Measurements from ENCODE around the gene AARS1. TPM values are rescaled to one million over a fixed set of nuclear protein-coding genes. Genes with fewer than 3 reads are reported as not detected.
A peak's percentile ranks its signal among the peaks of the same experiment; 100 is the strongest.

The AARS1 gene
- total and polyA plus RNA-seq, 10 of the 15 experiments (the other 5 are each of a cell fraction or from before 2014, with no cell fraction given) = 21.5 to 143 (median 96.9) TPM

- H3K36me3 ChIP-seq (ENCODE audit: control insufficient read depth in 2 of 2, insufficient read depth in 2 of 2, low read length in 1 of 2) = peaks cover 18 to 28% of the 10 kb centered on the region in 2 experiments
- H3K27ac ChIP-seq (ENCODE audit: control insufficient read depth, insufficient read depth) = no peak overlapping the region
- no peak overlapping the region for H3K4me3 ChIP-seq
- FAIRE-seq (no peak), DNase-seq (ENCODE audit: low read depth, low spot score) (no peak), ATAC-seq (no peak)
- SMC1A ChIA-PET (ENCODE audit: uncharacterized antibody, unreplicated experiment) = no interaction called here
- no peak for TF ChIP-seq RFX5 (IDR thresholded peaks at IDR 0.05; ENCODE audit: low read depth, low read length)
- TF ChIP-seq POLR2A (IDR thresholded peaks at IDR 0.05; ENCODE audit: low read depth, low read length) = no peak
- no peak for TF ChIP-seq BCL3 (IDR thresholded peaks at IDR 0.05; ENCODE audit: borderline replicate concordance, insufficient read depth, low read depth, low read length, poor library complexity, severe bottlenecking)
- no peak for TF ChIP-seq CREM (IDR thresholded peaks at IDR 0.05; ENCODE audit: low read depth)
- TF ChIP-seq, protein P1, sequence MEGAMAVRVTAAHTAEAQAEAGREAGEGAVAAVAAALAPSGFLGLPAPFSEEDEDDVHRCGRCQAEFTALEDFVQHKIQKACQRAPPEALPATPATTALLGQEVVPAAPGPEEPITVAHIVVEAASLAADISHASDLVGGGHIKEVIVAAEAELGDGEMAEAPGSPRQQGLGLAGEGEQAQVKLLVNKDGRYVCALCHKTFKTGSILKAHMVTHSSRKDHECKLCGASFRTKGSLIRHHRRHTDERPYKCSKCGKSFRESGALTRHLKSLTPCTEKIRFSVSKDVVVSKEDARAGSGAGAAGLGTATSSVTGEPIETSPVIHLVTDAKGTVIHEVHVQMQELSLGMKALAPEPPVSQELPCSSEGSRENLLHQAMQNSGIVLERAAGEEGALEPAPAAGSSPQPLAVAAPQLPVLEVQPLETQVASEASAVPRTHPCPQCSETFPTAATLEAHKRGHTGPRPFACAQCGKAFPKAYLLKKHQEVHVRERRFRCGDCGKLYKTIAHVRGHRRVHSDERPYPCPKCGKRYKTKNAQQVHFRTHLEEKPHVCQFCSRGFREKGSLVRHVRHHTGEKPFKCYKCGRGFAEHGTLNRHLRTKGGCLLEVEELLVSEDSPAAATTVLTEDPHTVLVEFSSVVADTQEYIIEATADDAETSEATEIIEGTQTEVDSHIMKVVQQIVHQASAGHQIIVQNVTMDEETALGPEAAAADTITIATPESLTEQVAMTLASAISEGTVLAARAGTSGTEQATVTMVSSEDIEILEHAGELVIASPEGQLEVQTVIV (IDR thresholded peaks at IDR 0.05; ENCODE audit: borderline replicate concordance, partially characterized antibody) = no peak
- TF ChIP-seq CREB1 (IDR thresholded peaks at IDR 0.05; ENCODE audit: low read depth) = no peak
- no peak for TF ChIP-seq GABPA (IDR thresholded peaks at IDR 0.05; ENCODE audit: low read depth)
- no peaks in the 10 kb centered on the region for H3K4me1 ChIP-seq (ENCODE audit: control insufficient read depth, insufficient read depth, low read length)
- no peaks in the 10 kb centered on the region for H3K27me3 ChIP-seq (replicated peaks in 1 of 2; ENCODE audit: control insufficient read depth in 2 of 2, insufficient read depth in 2 of 2, low read length in 1 of 2)
- no peaks in the 10 kb centered on the region for H4K20me1 ChIP-seq (ENCODE audit: control insufficient read depth, insufficient read depth)
- RAD21 ChIA-PET (ENCODE audit: unreplicated experiment) = no interaction called here
- no peaks in the 10 kb centered on the region for H3K79me2 ChIP-seq (ENCODE audit: control insufficient read depth, insufficient read depth, low read length)
- H2AFZ ChIP-seq (ENCODE audit: control insufficient read depth, low read depth, low read length) = no peak overlapping the region
- CTCF ChIA-PET = interaction anchor here (1.0 kb wide), 1 partner anchor 9 kb away, joined by 3 read pairs; no protein-coding TSS in a partner anchor
- POLR2A ChIA-PET = no interaction called here
- intact Hi-C loops (cut with micrococcal nuclease; ENCODE audit: unreplicated experiment) (no loop called here), in situ Hi-C loops (cut with MboI) (no loop called here)
- 93% methylated on average over 1 of the region's 1 CpG for WGBS (ENCODE audit: insufficient coverage, insufficient replicate concordance, low lambda C conversion rate, missing lambda C conversion rate)
- H3K4me2 ChIP-seq (ENCODE audit: control insufficient read depth, insufficient read depth) = no peak overlapping the region
- no peaks in the 10 kb centered on the region for H3K9me3 ChIP-seq (replicated peaks; ENCODE audit: control insufficient read depth, insufficient read depth, low read length)
- BruUV-seq (replicated peaks) = TSS peak; percentile 15
- H3K9ac ChIP-seq (ENCODE audit: control insufficient read depth, insufficient read depth, low read length) = no peak overlapping the region
Measured at GRCh38 chr16:70276392-70276791, 12.9 kb downstream of the AARS1 start.
